ENCODE results near the gene NQO1. TPM values are rescaled to one million over a fixed set of nuclear protein-coding genes. Genes with fewer than 3 reads are reported as not detected.

The NQO1 gene
- 310 and 357 TPM in 2 replicates for total RNA-seq

GRCh38 chr16:69726313-69727060, at the start of gene NQO1:
Gene NQO1, minus strand, starts transcription at chr16:69726560. Its CDS starts 121 bp downstream, at chr16:69726439.

GRCh38 chr16:69761983-69762813, 35.8 kb upstream of the NQO1 start, which contains the start of gene WWP2:
Gene WWP2, plus strand, starts transcription at chr16:69762332. Its CDS starts 24,679 bp downstream, at chr16:69787011.

GRCh38 chr16:69754469-69755310, 28.3 kb upstream of the NQO1 start, which contains the start of gene NOB1:
Gene NOB1, minus strand, starts transcription at chr16:69754926. Its CDS starts 16 bp downstream, at chr16:69754910.

Other genes with a start within 250 kb of the NQO1 start
- gene NFAT5, start 160.6 kb downstream of the NQO1 start, total RNA-seq, result 12.0 and 21.7 TPM in 2 replicates
- gene NOB1, start 28.4 kb upstream of the NQO1 start, total RNA-seq, result 19.3 and 32.5 TPM in 2 replicates
- 18.2 and 19.4 TPM in 2 replicates for gene WWP2, start 35.8 kb upstream of the NQO1 start, total RNA-seq
- 0.09 and 1.0 TPM in 2 replicates for gene CLEC18A, start 224.8 kb upstream of the NQO1 start, total RNA-seq